ENCODE measurements around the gene AK3.

- TF ChIP-seq CTCF (IDR thresholded peaks at IDR 0.05; ENCODE audit: insufficient read depth, low read length, poor library complexity, severe bottlenecking): no peak
- TF ChIP-seq EZH2phosphoT487 (conservative IDR thresholded peaks at IDR 0.05; ENCODE audit: low read length): no peak
Observed at GRCh38 chr9:4701526-4701925, 39.5 kb downstream of the AK3 start.
